NB4 (cell line): ENCODE measurements around the gene FTO.
A peak's percentile ranks its signal among the peaks of the same experiment; 100 is the strongest.
"Not testable (repeated sequence)": the region's sequence is repeated elsewhere in the genome, so short reads cannot be mapped to it uniquely, and the experiment has no call there.

Source experiments
- DNase-seq: peaks from one replicate; pipeline ENCODE4 v3.0.0; 2010; ENCODE audit warnings: low read depth
- H3K4me3 ChIP-seq: one replicate; pipeline ENCODE4 v1.5.1; 2011; ENCODE audit warnings: mild to moderate bottlenecking, low read depth, low read length, moderate library complexity
- MAX ChIP-seq: IDR thresholded peaks from 2 replicates; pipeline ENCODE4 v1.6.1; 2011; ENCODE audit warnings: low read depth, low read length
- MYC ChIP-seq: IDR thresholded peaks from 2 replicates; pipeline ENCODE4 v1.6.1; 2011; ENCODE audit warnings: low read depth, low read length
- POLR2A ChIP-seq: IDR thresholded peaks from 2 replicates; pipeline ENCODE4 v1.6.1; 2011; ENCODE audit warnings: mild to moderate bottlenecking; ENCODE audit not compliant: insufficient read length; ENCODE audit errors: extremely low read depth
- TF ChIP-seq, protein P1 (sequence below): IDR thresholded peaks from one replicate; pipeline ENCODE4 v1.5.1; 2012; ENCODE audit warnings: low read depth, low read length

Gene FTO

GRCh38 chr16:53693320-53693719 lies 10.6 kb upstream of the FTO start:
- no peak for DNase-seq
- H3K4me3 ChIP-seq = no peak overlapping the region
- TF ChIP-seq POLR2A (no peak), MYC (no peak), MAX (no peak)
- TF ChIP-seq, protein P1, sequence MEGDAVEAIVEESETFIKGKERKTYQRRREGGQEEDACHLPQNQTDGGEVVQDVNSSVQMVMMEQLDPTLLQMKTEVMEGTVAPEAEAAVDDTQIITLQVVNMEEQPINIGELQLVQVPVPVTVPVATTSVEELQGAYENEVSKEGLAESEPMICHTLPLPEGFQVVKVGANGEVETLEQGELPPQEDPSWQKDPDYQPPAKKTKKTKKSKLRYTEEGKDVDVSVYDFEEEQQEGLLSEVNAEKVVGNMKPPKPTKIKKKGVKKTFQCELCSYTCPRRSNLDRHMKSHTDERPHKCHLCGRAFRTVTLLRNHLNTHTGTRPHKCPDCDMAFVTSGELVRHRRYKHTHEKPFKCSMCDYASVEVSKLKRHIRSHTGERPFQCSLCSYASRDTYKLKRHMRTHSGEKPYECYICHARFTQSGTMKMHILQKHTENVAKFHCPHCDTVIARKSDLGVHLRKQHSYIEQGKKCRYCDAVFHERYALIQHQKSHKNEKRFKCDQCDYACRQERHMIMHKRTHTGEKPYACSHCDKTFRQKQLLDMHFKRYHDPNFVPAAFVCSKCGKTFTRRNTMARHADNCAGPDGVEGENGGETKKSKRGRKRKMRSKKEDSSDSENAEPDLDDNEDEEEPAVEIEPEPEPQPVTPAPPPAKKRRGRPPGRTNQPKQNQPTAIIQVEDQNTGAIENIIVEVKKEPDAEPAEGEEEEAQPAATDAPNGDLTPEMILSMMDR = no peak

DNA sequence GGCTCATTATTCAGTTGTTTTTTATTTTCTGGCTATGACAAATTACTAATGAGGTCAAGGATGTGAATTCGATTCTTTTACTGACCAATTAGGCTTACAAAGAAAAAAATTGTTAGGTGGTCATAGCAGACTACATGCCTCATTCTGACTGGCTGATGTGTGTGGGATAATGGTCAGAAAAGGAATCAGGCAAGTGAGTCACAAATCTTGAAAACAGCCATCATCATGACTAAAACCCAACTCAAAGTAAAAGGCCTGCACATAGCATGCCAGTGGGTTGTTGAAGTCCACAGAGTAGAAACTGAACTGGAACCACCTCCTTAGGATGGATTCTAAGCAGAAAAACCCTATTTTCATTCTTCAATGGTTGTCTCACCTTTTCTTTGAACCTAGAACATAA lies 8.9 kb upstream of the FTO start:
- H3K4me3 ChIP-seq = no peak overlapping the region
- DNase-seq = no peak
- TF ChIP-seq, protein P1 = no peak
- TF ChIP-seq MAX (no peak), MYC (no peak), POLR2A (no peak)

GRCh38 chr16:53698271-53698670 lies 5.7 kb upstream of the FTO start:
- not testable (repeated sequence) for DNase-seq, H3K4me3 ChIP-seq

DNA sequence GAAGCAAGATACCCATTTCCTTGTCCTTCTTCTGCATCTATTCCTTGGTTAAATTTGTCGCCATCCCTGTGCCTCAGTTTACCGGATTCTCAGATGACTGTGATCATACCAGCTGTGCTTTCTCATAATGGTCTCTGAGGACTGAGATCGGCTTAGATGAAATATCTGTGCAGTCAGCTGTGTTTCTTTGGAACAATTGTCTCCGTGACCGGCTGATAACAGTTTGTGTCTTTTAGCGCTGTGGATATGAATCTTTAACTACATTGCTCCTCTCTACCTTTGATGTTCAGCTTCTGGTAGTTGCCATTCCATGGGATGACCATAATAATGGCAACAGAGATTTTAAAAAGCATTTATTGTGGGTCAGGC lies 473 bp downstream of the FTO start:
- H3K4me3 ChIP-seq = peak overlapping the region; percentile 93
- no peak for DNase-seq
- TF ChIP-seq MYC (no peak), MAX (no peak), POLR2A (no peak)
- TF ChIP-seq, protein P1 = no peak

GRCh38 chr16:53707671-53708070 lies 3.7 kb downstream of the FTO start:
- TF ChIP-seq POLR2A = no peak
- TF ChIP-seq, protein P1 = no peak
- no peak for TF ChIP-seq MAX
- no peak overlapping the region for H3K4me3 ChIP-seq
- peak; percentile 67 for DNase-seq

DNA sequence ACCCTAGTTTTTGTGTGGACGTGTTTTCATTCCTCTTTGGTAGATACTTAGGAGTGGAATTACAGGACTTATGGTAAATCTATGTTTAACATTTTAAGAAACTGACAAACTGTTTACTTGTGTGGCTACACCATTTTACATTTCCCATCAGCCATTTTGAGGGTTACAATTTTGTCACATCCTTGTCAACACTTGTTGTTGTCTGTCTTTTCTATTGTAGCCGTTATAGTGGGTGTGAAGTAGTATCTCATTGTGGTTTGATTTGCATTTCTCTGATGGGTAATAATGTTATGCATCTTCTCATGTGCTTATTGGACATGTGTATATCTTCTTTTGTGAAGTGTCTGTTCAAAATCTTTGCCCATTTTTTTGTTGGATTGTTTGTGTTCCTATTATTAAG lies 4.5 kb downstream of the FTO start:
- no peak for DNase-seq
- H3K4me3 ChIP-seq = no peak overlapping the region
- TF ChIP-seq MYC = no peak
- TF ChIP-seq MAX = no peak
- TF ChIP-seq, protein P1 = no peak
- TF ChIP-seq POLR2A = no peak
